Upper lobe of right lung (tissue), 1 donor: ENCODE results near the gene ZNF536. TPM values are rescaled to one million over a fixed set of nuclear protein-coding genes. Genes with fewer than 3 reads are reported as not detected.
"Not testable (repeated sequence)": the region's sequence is repeated elsewhere in the genome, so short reads cannot be mapped to it uniquely, and the experiment has no call there.

ENCODE experiments used
- ATAC-seq: fragments of 200-7000 bp; cut with Tn5 transposase; one replicate; pipeline ENCODE4 v1.9.1; 2020; ENCODE audit warnings: mild to moderate bottlenecking, moderate library complexity
- DNase-seq: peaks from one replicate; pipeline ENCODE4 v3.0.0-alpha.2; 2020
- H3K27ac ChIP-seq: fragments of 200-600 bp; one replicate; pipeline ENCODE4 v1.8.0; 2022
- H3K27me3 ChIP-seq: fragments of 200-600 bp; one replicate; pipeline ENCODE4 v1.8.0; 2022; ENCODE audit warnings: mild to moderate bottlenecking
- H3K36me3 ChIP-seq: fragments of 200-600 bp; one replicate; pipeline ENCODE4 v1.8.0; 2022
- H3K4me1 ChIP-seq: fragments of 200-600 bp; one replicate; pipeline ENCODE4 v1.8.0; 2022
- H3K4me3 ChIP-seq: fragments of 200-600 bp; one replicate; pipeline ENCODE4 v1.8.0; 2022; ENCODE audit warnings: mild to moderate bottlenecking
- H3K9me3 ChIP-seq: fragments of 200-600 bp; one replicate; pipeline ENCODE4 v1.8.0; 2022
- CTCF ChIP-seq: fragments of 200-600 bp; IDR thresholded peaks from one replicate; pipeline ENCODE4 v1.8.0; 2022; ENCODE audit warnings: antibody characterized with exemption
- intact Hi-C: fragments of 100-400 bp; cut with DNase I; formaldehyde crosslinking; loops from one replicate; pipeline ENCODE4 v1.11.0; 2022
- total RNA-seq: library from RNA; stranded (reverse); fragmentation: NEBNext Ultra II Directional; extraction: Animal tissue kit (Norgen Biotek cat#: 25700); gene quantifications from one replicate; pipeline ENCODE4 v1.2.1, GENCODE V29; 2021
- donor health status: DM: no; HTN: yes; CAD: no; lungs with severe emphysema.

Gene ZNF536
- total RNA-seq, 1 donor from 2014 or later: 0.09 TPM

- Histone ChIP-seq H3K9me3 (no peaks in the 10 kb centered on the region), H3K27me3 (peaks cover 4% of the 10 kb centered on the region), H3K27ac (no peak overlapping the region), H3K4me1 (no peaks in the 10 kb centered on the region), H3K36me3 (no peaks in the 10 kb centered on the region), H3K4me3 (no peak overlapping the region)
- no peak for TF ChIP-seq CTCF
- DNase-seq (no peak), ATAC-seq (no peak)
- intact Hi-C loops: no loop called here
Measured at GRCh38 chr19:30487178-30487577, 115.0 kb downstream of the ZNF536 start.

- intact Hi-C loops: no loop called here
- ATAC-seq: no peak
- H3K9me3 ChIP-seq: no peaks in the 10 kb centered on the region
- no peak for TF ChIP-seq CTCF
- DNase-seq: no peak
- no peaks in the 10 kb centered on the region for H3K4me1 ChIP-seq
- H3K27ac ChIP-seq: no peak overlapping the region
- no peaks in the 10 kb centered on the region for H3K36me3 ChIP-seq
- no peak overlapping the region for H3K4me3 ChIP-seq
- peaks cover 10% of the 10 kb centered on the region for H3K27me3 ChIP-seq
Measured at GRCh38 chr19:30488191-30488590, 116.0 kb downstream of the ZNF536 start.

GRCh38 chr19:30490760-30491159 is 118.6 kb downstream of the ZNF536 start:
- ATAC-seq (no peak), DNase-seq (no peak)
- H3K27ac ChIP-seq: no peak overlapping the region
- no peak overlapping the region for H3K4me3 ChIP-seq
- no peaks in the 10 kb centered on the region for H3K36me3 ChIP-seq
- no peaks in the 10 kb centered on the region for H3K4me1 ChIP-seq
- H3K9me3 ChIP-seq: no peaks in the 10 kb centered on the region
- peaks cover 10% of the 10 kb centered on the region for H3K27me3 ChIP-seq
- TF ChIP-seq CTCF: no peak
- intact Hi-C loops: no loop called here

GRCh38 chr19:30492586-30493270 is 120.5 kb downstream of the ZNF536 start:
- H3K27ac ChIP-seq: no peak overlapping the region
- intact Hi-C loops: no loop called here
- no peak for TF ChIP-seq CTCF
- no peaks in the 10 kb centered on the region for H3K36me3 ChIP-seq
- no peak for ATAC-seq
- H3K4me3 ChIP-seq: no peak overlapping the region
- H3K4me1 ChIP-seq: no peaks in the 10 kb centered on the region
- H3K9me3 ChIP-seq: no peaks in the 10 kb centered on the region
- DNase-seq: no peak
- peaks cover 10% of the 10 kb centered on the region for H3K27me3 ChIP-seq

- no peaks in the 10 kb centered on the region for H3K36me3 ChIP-seq
- no peak overlapping the region for H3K27ac ChIP-seq
- H3K9me3 ChIP-seq: no peaks in the 10 kb centered on the region
- no peak for TF ChIP-seq CTCF
- intact Hi-C loops: no loop called here
- no peak for DNase-seq
- ATAC-seq: no peak
- no peaks in the 10 kb centered on the region for H3K4me1 ChIP-seq
- H3K27me3 ChIP-seq: peaks cover 8% of the 10 kb centered on the region
- H3K4me3 ChIP-seq: no peak overlapping the region
Measured at GRCh38 chr19:30497034-30497433, 124.8 kb downstream of the ZNF536 start.

- H3K4me3 ChIP-seq, H3K9me3 ChIP-seq, H3K27me3 ChIP-seq, DNase-seq, H3K4me1 ChIP-seq, H3K36me3 ChIP-seq, intact Hi-C loops, H3K27ac ChIP-seq, ATAC-seq: not testable (repeated sequence)
Measured at GRCh38 chr19:30498085-30498484, 125.9 kb downstream of the ZNF536 start.
